ENCODE results near the gene ERFE.

ERFE gene

GRCh38 chr2:238149841-238150572, 8.8 kb upstream of the ERFE start:
- Histone ChIP-seq H3K9me2 (ENCODE audit: low read depth, low read length) (no peaks in the 10 kb centered on the region), H3K9ac (ENCODE audit: low read length) (no peak overlapping the region), H3K36me3 (ENCODE audit: insufficient read depth, low read length) (no peaks in the 10 kb centered on the region; the same call in 1 of the 2 replicates), H3K4me1 (ENCODE audit: insufficient read depth, low read length, severe bottlenecking) (peaks cover 4% of the 10 kb centered on the region), H3K4me2 (ENCODE audit: low read length) (no peak overlapping the region), H3F3A (ENCODE audit: insufficient read depth, low read length) (no peaks in the 10 kb centered on the region), H3K27me3 (ENCODE audit: insufficient read depth, low read length) (peaks cover 7% of the 10 kb centered on the region; the same call in 1 of the 2 replicates), H2AFZ (ENCODE audit: low read length) (no peak overlapping the region), H3K79me2 (ENCODE audit: insufficient read depth, low read length) (no peaks in the 10 kb centered on the region), H4K20me1 (ENCODE audit: insufficient read depth, low read length) (no peaks in the 10 kb centered on the region), H3K27ac (ENCODE audit: low read depth, low read length, poor library complexity, severe bottlenecking) (no peak overlapping the region), H3K9me3 (ENCODE audit: low read length) (no peaks in the 10 kb centered on the region), H3K4me3 (ENCODE audit: low read depth, low read length, poor library complexity, severe bottlenecking) (no peak overlapping the region)
- no peak for TF ChIP-seq EZH2 (IDR thresholded peaks at IDR 0.05; ENCODE audit: borderline replicate concordance, low read length)
- TF ChIP-seq, protein P1, sequence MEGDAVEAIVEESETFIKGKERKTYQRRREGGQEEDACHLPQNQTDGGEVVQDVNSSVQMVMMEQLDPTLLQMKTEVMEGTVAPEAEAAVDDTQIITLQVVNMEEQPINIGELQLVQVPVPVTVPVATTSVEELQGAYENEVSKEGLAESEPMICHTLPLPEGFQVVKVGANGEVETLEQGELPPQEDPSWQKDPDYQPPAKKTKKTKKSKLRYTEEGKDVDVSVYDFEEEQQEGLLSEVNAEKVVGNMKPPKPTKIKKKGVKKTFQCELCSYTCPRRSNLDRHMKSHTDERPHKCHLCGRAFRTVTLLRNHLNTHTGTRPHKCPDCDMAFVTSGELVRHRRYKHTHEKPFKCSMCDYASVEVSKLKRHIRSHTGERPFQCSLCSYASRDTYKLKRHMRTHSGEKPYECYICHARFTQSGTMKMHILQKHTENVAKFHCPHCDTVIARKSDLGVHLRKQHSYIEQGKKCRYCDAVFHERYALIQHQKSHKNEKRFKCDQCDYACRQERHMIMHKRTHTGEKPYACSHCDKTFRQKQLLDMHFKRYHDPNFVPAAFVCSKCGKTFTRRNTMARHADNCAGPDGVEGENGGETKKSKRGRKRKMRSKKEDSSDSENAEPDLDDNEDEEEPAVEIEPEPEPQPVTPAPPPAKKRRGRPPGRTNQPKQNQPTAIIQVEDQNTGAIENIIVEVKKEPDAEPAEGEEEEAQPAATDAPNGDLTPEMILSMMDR (IDR thresholded peaks at IDR 0.05; ENCODE audit: low read length): no peak

DNA sequence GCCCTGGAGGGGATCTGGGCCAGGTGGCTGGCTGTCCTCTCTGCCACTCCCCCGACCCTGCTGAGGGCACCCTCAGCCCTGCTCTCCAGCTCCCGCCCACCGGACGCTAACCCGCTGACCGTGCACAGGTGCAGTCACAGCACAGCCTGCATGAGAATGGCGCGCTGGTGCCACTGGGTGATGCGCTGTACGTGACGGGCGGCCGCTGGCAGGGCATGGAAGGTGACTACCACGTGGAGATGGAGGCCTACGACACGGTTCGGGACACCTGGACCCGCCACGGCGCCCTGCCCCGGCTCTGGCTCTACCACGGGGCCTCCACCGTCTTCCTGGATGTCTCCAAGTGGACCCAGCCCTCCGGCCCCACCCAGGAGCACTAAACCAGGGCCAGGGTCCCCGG, 8.1 kb upstream of the ERFE start:
- TF ChIP-seq, protein P1 (IDR thresholded peaks at IDR 0.05; ENCODE audit: low read length): no peak
- TF ChIP-seq EZH2 (IDR thresholded peaks at IDR 0.05; ENCODE audit: borderline replicate concordance, low read length): no peak
- H3K4me2 ChIP-seq (ENCODE audit: low read length): no peak overlapping the region
- H4K20me1 ChIP-seq (ENCODE audit: insufficient read depth, low read length): no peaks in the 10 kb centered on the region
- H3K4me3 ChIP-seq (ENCODE audit: low read depth, low read length, poor library complexity, severe bottlenecking): no peak overlapping the region
- no peaks in the 10 kb centered on the region; the same call in 1 of the 2 replicates for H3K36me3 ChIP-seq (ENCODE audit: insufficient read depth, low read length)
- no peaks in the 10 kb centered on the region for H3K79me2 ChIP-seq (ENCODE audit: insufficient read depth, low read length)
- no peak overlapping the region for H3K27ac ChIP-seq (ENCODE audit: low read depth, low read length, poor library complexity, severe bottlenecking)
- H2AFZ ChIP-seq (ENCODE audit: low read length): no peak overlapping the region
- H3K9me3 ChIP-seq (ENCODE audit: low read length): no peaks in the 10 kb centered on the region
- no peaks in the 10 kb centered on the region for H3K9me2 ChIP-seq (ENCODE audit: low read depth, low read length)
- H3K4me1 ChIP-seq (ENCODE audit: insufficient read depth, low read length, severe bottlenecking): peaks cover 4% of the 10 kb centered on the region
- no peaks in the 10 kb centered on the region for H3F3A ChIP-seq (ENCODE audit: insufficient read depth, low read length)
- no peak overlapping the region for H3K9ac ChIP-seq (ENCODE audit: low read length)
- peaks cover 7% of the 10 kb centered on the region; the same call in 1 of the 2 replicates for H3K27me3 ChIP-seq (ENCODE audit: insufficient read depth, low read length)

- no peak for TF ChIP-seq EZH2 (IDR thresholded peaks at IDR 0.05; ENCODE audit: borderline replicate concordance, low read length)
- TF ChIP-seq, protein P1 (IDR thresholded peaks at IDR 0.05; ENCODE audit: low read length): no peak
- Histone ChIP-seq H3K9me3 (ENCODE audit: low read length) (no peaks in the 10 kb centered on the region), H3K27me3 (ENCODE audit: insufficient read depth, low read length) (peaks cover 7% of the 10 kb centered on the region; the same call in 1 of the 2 replicates), H2AFZ (ENCODE audit: low read length) (no peak overlapping the region), H3K79me2 (ENCODE audit: insufficient read depth, low read length) (no peaks in the 10 kb centered on the region), H3K4me2 (ENCODE audit: low read length) (no peak overlapping the region), H3F3A (ENCODE audit: insufficient read depth, low read length) (no peaks in the 10 kb centered on the region), H3K36me3 (ENCODE audit: insufficient read depth, low read length) (no peaks in the 10 kb centered on the region; the same call in 1 of the 2 replicates), H4K20me1 (ENCODE audit: insufficient read depth, low read length) (no peaks in the 10 kb centered on the region), H3K4me3 (ENCODE audit: low read depth, low read length, poor library complexity, severe bottlenecking) (no peak overlapping the region), H3K27ac (ENCODE audit: low read depth, low read length, poor library complexity, severe bottlenecking) (no peak overlapping the region), H3K9me2 (ENCODE audit: low read depth, low read length) (no peaks in the 10 kb centered on the region), H3K9ac (ENCODE audit: low read length) (no peak overlapping the region), H3K4me1 (ENCODE audit: insufficient read depth, low read length, severe bottlenecking) (peaks cover 4% of the 10 kb centered on the region)
These were observed 7.6 kb upstream of the ERFE start for GRCh38 chr2:238151205-238151604.
